Activated CD8-positive, alpha-beta memory T cell treated with anti-CD3 and anti-CD28 coated beads for 36 hours (primary cell): ENCODE data around the gene SEPHS1. TPM values are rescaled to one million over a fixed set of nuclear protein-coding genes. Genes with fewer than 3 reads are reported as not detected.

Source experiments
- CTCF ChIA-PET: fragments of 350-600 bp; sonication (Branson Sonifier 250); formaldehyde crosslinking; loops from one replicate; lab custom pipeline; 2021; ENCODE audit warnings: antibody characterized with exemption; lab: Charles Lee
- POLR2A ChIA-PET: fragments of 350-600 bp; sonication (Branson Sonifier 250); formaldehyde crosslinking; loops from one replicate; lab custom pipeline; 2021; ENCODE audit warnings: antibody characterized with exemption; lab: Charles Lee
- total RNA-seq, 2 experiments: library from RNA; stranded (reverse); gene quantifications; one replicate each; pipeline ENCODE4 v1.2.3, GENCODE V29; 2021

SEPHS1 gene
- total RNA-seq, 2 experiments from 2014 or later: 55.2 to 58.1 TPM

DNA sequence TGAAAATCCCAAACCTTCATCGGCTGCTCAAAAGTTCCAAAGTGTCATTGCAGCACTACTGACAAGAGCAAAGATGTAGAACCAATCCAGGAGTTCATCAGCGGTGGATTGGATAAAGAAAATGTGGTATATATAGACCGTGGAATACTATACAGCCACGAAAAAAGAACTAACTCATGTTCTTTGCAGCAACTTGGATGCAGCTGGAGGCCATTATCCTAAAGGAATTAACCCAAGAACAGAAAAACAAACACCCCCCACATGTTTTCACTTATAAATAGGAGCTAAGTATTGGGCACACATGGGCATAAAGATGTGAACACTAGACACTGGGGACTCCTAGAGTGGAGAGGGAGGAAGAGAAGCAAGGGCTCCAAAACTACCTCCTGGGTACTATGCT, 79.8 kb downstream of the SEPHS1 start:
- CTCF ChIA-PET: no interaction called here
- POLR2A ChIA-PET: no interaction called here

Other genes with a start within 250 kb of the SEPHS1 start
- 10 to 100 TPM; 44.0 to 49.5 TPM for gene OPTN, start 248.1 kb downstream of the SEPHS1 start, total RNA-seq
- gene MCM10, start 186.7 kb downstream of the SEPHS1 start, total RNA-seq: 10 to 100 TPM; 90.8 to 90.9 TPM
- gene UCMA, start 113.9 kb downstream of the SEPHS1 start, total RNA-seq: not detected
- gene PHYH, start 48.2 kb downstream of the SEPHS1 start, total RNA-seq: 10 to 100 TPM; 15.6 to 17.0 TPM
- under 1 TPM in 1 of 2 experiments, not detected in 1; 0.19 TPM for gene BEND7, start 180.7 kb upstream of the SEPHS1 start, total RNA-seq
- gene PRPF18, start 238.7 kb upstream of the SEPHS1 start, total RNA-seq: 10 to 100 TPM; 24.6 to 25.4 TPM